Activated CD8-positive, alpha-beta memory T cell treated with anti-CD3 and anti-CD28 coated beads, Interleukin-2, amount 10 ng/mL, durations not matched to agents 7 days and 5 days (primary cell): ENCODE data around the gene UBE2QL1. TPM values are rescaled to one million over a fixed set of nuclear protein-coding genes. Genes with fewer than 3 reads are reported as not detected.
A peak's percentile ranks its signal among the peaks of the same experiment; 100 is the strongest.

Experiments used
- ATAC-seq: fragments of 150-1000 bp; cut with Tn5 transposase; one replicate; pipeline ENCODE4 v1.10.0; 2021; ENCODE audit warnings: moderate library complexity
- CTCF ChIA-PET: fragments of 350-600 bp; sonication (Branson Sonifier 250); formaldehyde crosslinking; loops from one replicate; lab custom pipeline; 2021; ENCODE audit warnings: antibody characterized with exemption; lab: Charles Lee
- DNase-seq: peaks from one replicate; pipeline ENCODE4 v3.0.0-alpha.2; 2020
- H3K27ac Mint-ChIP-seq: one replicate; pipeline ENCODE4 v1.8.0; 2021; ENCODE audit warnings: mild to moderate bottlenecking, mixed read lengths
- H3K27me3 Mint-ChIP-seq: one replicate; pipeline ENCODE4 v1.8.0; 2021; ENCODE audit warnings: mixed read lengths
- H3K36me3 Mint-ChIP-seq: one replicate; pipeline ENCODE4 v1.8.0; 2021; ENCODE audit warnings: mild to moderate bottlenecking, mixed read lengths
- H3K4me1 Mint-ChIP-seq: one replicate; pipeline ENCODE4 v1.8.0; 2021; ENCODE audit warnings: mixed read lengths
- H3K4me3 Mint-ChIP-seq: one replicate; pipeline ENCODE4 v1.8.0; 2021; ENCODE audit warnings: mild to moderate bottlenecking, moderate library complexity, mixed read lengths
- H3K9me3 Mint-ChIP-seq: one replicate; pipeline ENCODE4 v1.8.0; 2022; ENCODE audit warnings: low read depth, mixed read lengths
- total RNA-seq, 2 experiments: library from RNA; stranded (reverse); gene quantifications; one replicate each; pipeline ENCODE4 v1.2.3, GENCODE V29; 2021

UBE2QL1 gene
- total RNA-seq, 2 experiments from 2014 or later: 0.35 TPM; not detected in 1

DNA sequence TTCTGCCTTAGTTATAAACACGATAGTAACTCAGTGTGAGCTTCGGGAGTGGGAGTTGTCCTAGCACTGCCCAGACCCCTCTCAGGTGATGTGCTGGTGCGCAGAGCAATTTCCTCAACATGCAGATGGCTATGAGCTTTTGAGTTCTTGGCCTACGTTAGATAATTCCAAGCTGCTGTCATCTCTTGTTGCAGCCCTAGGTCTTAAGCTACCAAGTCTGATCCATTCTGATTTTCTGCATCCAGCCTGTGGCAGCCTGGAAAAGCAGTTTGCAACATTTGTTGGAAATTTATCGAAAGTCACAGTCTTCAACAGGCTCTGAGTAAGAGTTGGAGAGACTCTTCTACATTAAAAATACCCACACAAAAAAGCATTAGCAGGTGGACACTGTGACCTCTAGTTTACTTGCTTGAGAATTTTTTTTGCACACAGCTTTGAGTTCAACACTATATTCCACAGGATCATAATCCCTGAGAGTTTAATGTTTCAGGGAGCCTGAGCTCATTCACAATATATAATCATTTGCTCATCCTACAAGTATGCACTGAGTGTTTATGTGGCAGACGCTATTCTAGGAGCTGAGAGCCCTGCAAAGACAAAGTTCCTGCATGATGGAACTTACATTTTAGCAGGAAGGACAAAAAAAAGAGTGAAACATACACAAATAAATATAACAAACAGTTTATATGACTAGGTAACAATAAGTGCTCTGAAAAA lies 91.6 kb downstream of the UBE2QL1 start:
- Mint-ChIP-seq H3K36me3 (no peaks in the 10 kb centered on the region), H3K4me1 (no peaks in the 10 kb centered on the region), H3K4me3 (no peak overlapping the region), H3K27ac (no peak overlapping the region), H3K9me3 (no peaks in the 10 kb centered on the region), H3K27me3 (peaks cover 7% of the 10 kb centered on the region)
- CTCF ChIA-PET: no interaction called here
- DNase-seq (no peak), ATAC-seq (no peak)

DNA sequence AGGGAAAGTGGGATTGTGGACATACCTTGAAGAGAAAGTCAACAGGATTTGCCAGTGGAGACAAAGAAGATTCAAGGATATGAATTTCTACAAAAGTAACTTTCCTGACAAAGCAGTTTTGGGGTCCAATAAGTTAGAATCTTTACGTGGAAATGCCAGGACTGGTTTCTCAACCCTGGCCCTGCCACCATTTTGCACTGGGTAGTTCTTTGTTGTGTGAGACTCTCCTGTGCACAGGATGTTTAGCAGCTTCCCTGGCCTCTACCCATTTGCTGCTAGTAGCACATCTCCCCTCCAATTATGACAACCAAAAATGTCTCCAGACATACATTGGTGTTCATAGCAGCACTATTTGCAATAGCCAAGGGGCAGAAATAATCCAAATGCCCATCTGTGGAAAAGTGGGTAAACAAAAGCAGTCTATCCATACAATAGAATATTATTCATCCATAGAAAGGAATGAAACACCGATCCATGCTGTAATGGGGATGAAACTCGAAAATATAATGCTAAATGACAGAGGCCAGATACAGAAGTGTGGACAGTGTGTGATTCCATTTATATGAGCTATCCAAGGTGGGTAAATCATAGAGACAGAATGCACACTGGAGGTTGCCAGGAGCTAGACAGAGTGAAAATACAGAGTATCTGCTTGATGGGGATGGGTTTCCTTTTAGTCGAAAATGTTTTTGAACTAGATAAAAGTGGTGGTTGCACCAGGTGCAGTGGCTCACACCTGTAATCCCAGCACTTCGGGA lies 92.8 kb downstream of the UBE2QL1 start:
- no peaks in the 10 kb centered on the region for H3K36me3 Mint-ChIP-seq
- H3K4me1 Mint-ChIP-seq: no peaks in the 10 kb centered on the region
- H3K27me3 Mint-ChIP-seq: peaks cover 4% of the 10 kb centered on the region
- DNase-seq: no peak
- no peak for ATAC-seq
- no peak overlapping the region for H3K27ac Mint-ChIP-seq
- no peak overlapping the region for H3K4me3 Mint-ChIP-seq
- CTCF ChIA-PET: no interaction called here
- no peaks in the 10 kb centered on the region for H3K9me3 Mint-ChIP-seq

DNA sequence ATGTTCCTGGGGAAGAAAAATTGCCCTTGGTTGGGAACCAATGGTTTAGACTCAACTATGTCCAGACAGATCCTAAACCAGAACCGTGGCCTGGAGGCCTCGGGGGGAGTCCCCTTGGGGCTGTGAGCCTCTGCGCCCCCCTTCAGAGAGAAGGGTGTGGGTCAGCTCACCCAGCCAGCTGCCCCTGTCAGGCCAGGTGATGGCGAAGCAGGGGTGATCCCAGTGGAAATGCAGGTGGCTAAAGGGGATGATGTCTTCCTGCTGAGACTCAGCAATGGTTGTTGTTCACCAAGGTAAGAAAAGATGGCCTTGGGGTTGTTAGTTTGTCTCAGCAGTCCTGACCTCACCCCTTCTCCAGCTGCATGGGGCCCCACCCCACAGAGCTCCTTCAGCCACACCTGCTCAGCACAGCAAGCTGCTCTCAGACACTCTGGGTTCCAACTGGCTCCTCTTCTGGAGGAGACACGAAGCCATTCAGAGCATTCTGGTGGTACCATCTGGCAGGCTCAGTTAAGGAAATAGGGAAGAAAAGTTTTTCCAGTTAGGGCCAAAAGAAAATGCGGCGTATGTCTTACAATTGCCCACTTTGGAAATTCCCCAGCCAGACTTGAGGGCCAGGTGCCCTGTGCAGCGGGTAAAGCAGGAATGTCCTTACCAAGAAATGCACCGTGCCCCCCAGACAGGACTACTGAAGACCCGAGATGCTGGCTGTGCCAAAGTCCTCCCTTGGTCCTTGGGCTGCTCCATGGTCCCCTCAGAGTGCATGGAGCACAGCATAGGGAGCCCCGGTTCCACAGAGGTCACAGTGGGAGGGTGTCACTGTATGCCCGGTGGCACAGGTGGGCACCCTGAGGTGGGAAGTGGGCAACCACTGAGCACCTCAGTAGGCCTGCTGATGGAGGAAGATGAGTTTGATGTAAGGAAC lies 94.0 kb downstream of the UBE2QL1 start:
- Mint-ChIP-seq H3K9me3 (no peaks in the 10 kb centered on the region), H3K4me1 (no peaks in the 10 kb centered on the region), H3K27me3 (peaks cover 1% of the 10 kb centered on the region), H3K36me3 (no peaks in the 10 kb centered on the region), H3K27ac (no peak overlapping the region), H3K4me3 (no peak overlapping the region)
- ATAC-seq (no peak), DNase-seq (peak; percentile 35)
- CTCF ChIA-PET: no interaction called here

DNA sequence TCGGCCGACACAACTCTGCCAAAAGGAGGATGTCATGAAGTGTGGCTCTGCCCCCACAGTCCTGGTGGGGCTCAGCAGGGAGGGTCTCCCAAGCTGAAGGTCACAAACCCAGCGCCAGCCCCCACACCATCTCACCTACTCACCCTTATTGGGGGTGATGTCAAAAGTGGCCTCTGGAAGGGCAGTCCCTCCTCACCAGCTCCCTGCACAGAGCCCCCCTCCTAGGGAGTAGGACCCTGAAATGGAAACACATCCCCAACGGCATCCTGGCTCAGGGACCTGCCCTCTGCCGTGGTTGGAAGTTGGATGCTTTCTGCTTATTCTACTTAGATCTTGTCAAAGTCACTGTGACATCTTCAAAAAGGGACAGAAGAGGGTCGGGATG lies 94.7 kb downstream of the UBE2QL1 start:
- CTCF ChIA-PET: no interaction called here
- H3K9me3 Mint-ChIP-seq: no peaks in the 10 kb centered on the region
- H3K36me3 Mint-ChIP-seq: no peaks in the 10 kb centered on the region
- H3K4me3 Mint-ChIP-seq: no peak overlapping the region
- peak; percentile 28 for DNase-seq
- H3K27ac Mint-ChIP-seq: no peak overlapping the region
- H3K27me3 Mint-ChIP-seq: no peaks in the 10 kb centered on the region
- H3K4me1 Mint-ChIP-seq: no peaks in the 10 kb centered on the region
- no peak for ATAC-seq

DNA sequence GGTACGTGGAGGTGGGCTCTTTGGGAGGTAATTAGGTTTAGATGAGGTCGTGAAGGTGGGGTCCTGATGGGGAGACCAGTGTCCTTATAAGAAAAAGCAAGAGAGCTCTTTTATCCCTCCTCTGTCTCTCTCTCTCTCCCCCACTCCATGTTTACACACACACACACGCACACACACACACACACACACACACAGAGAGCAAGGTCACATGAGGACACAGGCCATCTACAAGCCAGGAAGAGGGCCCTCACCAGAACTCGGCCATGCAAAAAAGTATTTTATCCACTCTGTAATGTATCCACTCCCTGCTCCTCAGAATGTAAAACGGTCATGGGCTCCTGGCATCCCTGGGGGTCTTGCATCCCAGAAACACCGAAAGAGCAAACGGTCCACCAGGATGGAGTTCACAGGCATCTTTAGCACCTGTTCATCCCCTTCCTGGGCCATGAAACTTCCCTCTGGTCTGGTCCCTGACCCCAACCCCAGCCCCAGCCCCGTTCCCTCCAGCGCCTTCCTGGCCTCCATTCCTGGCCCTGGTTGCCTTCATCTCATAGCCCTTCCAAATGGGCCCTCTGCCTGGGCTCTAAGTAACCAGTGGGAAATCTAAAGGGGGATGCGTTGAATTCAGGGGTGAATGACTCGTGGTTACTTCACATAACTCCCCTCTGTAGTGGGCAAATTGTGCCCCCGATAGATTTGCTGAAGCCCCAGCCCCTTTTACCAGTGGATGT lies 95.3 kb downstream of the UBE2QL1 start:
- CTCF ChIA-PET: no interaction called here
- no peak for DNase-seq

More for the DNA sequence above, 95.3 kb downstream of the UBE2QL1 start:
- Mint-ChIP-seq H3K27ac (no peak overlapping the region), H3K36me3 (no peaks in the 10 kb centered on the region), H3K27me3 (no peaks in the 10 kb centered on the region), H3K4me1 (no peaks in the 10 kb centered on the region), H3K9me3 (no peaks in the 10 kb centered on the region), H3K4me3 (no peak overlapping the region)
- ATAC-seq: no peak

Other genes starting within 250 kb of the UBE2QL1 start
- gene MED10, start 70.3 kb upstream of the UBE2QL1 start, total RNA-seq: 10 to 100 TPM; 41.2 to 48.4 TPM
- 100 to 1,000 TPM in 1 of 2 experiments, 10 to 100 TPM in 1; 79.8 to 111 TPM for gene NSUN2, start 184.2 kb downstream of the UBE2QL1 start, total RNA-seq
- gene SRD5A1, start 184.6 kb downstream of the UBE2QL1 start, total RNA-seq: 10 to 100 TPM; 11.0 to 16.2 TPM